Hepatocyte (in vitro differentiated cells): ENCODE measurements around the gene TFDP1. TPM values are rescaled to one million over a fixed set of nuclear protein-coding genes. Genes with fewer than 3 reads are reported as not detected.

ENCODE experiments used
- DNase-seq: peaks from one replicate; pipeline ENCODE4 v3.0.0-alpha.2; 2016; ENCODE audit warnings: low spot score
- H2AFZ ChIP-seq: fragments of 200-600 bp; sonication (generic); 2 replicates; pipeline ENCODE4 v1.6.0; 2016; ENCODE audit warnings: antibody characterized with exemption, mild to moderate bottlenecking
- H3K27ac ChIP-seq: fragments of 200-600 bp; sonication (generic); 2 replicates; pipeline ENCODE4 v1.5.1; 2016; ENCODE audit warnings: mild to moderate bottlenecking
- H3K27me3 ChIP-seq: fragments of 200-600 bp; sonication (generic); 2 replicates; pipeline ENCODE4 v1.6.1; 2016
- H3K36me3 ChIP-seq: fragments of 200-600 bp; sonication (generic); replicated peaks from 2 replicates; pipeline ENCODE4 v1.5.1; 2016; ENCODE audit warnings: low read depth; ENCODE audit not compliant: insufficient read depth
- H3K4me1 ChIP-seq: fragments of 200-600 bp; sonication (generic); 2 replicates; pipeline ENCODE4 v1.5.1; 2016; ENCODE audit warnings: mild to moderate bottlenecking, moderate library complexity; ENCODE audit not compliant: insufficient read depth
- H3K4me2 ChIP-seq: fragments of 200-600 bp; sonication (generic); 2 replicates; pipeline ENCODE4 v1.6.0; 2016
- H3K4me3 ChIP-seq: fragments of 200-600 bp; sonication (generic); 2 replicates; pipeline ENCODE4 v1.5.1; 2016; ENCODE audit warnings: mild to moderate bottlenecking
- H3K79me2 ChIP-seq: fragments of 200-600 bp; sonication (generic); 2 replicates; pipeline ENCODE4 v1.6.0; 2017; ENCODE audit warnings: mild to moderate bottlenecking
- H3K9me2 ChIP-seq: fragments of 200-600 bp; sonication (generic); replicated peaks from 2 replicates; pipeline ENCODE4 v1.6.0; 2017; ENCODE audit warnings: mild to moderate bottlenecking; ENCODE audit not compliant: insufficient read depth
- H3K9me3 ChIP-seq: fragments of 200-600 bp; sonication (generic); 2 replicates; pipeline ENCODE4 v1.5.1; 2016; ENCODE audit warnings: low read depth, mild to moderate bottlenecking
- H4K20me1 ChIP-seq: fragments of 200-600 bp; sonication (generic); 2 replicates; pipeline ENCODE4 v1.6.0; 2016; ENCODE audit warnings: mild to moderate bottlenecking; ENCODE audit not compliant: insufficient read depth, poor library complexity, severe bottlenecking
- EZH2 ChIP-seq: fragments of 200-600 bp; sonication (generic); IDR thresholded peaks from 2 replicates; pipeline ENCODE4 v1.6.1; 2016; ENCODE audit warnings: antibody characterized with exemption, mild to moderate bottlenecking, borderline replicate concordance
- EZH2phosphoT487 ChIP-seq: fragments of 200-600 bp; sonication (generic); IDR thresholded peaks from one replicate; pipeline ENCODE4 v1.6.1; 2018; ENCODE audit warnings: antibody characterized with exemption, mild to moderate bottlenecking, low read depth, moderate library complexity; ENCODE audit not compliant: unreplicated experiment, severe bottlenecking
- WGBS: methylation state at CpG from one replicate; pipeline ENCODE4 v1.1.6; 2016; ENCODE audit warnings: low lambda C conversion rate; ENCODE audit errors: missing lambda C conversion rate; 5-methylcytosine and 5-hydroxymethylcytosine counted together
- polyA plus RNA-seq: library from polyadenylated mRNA; unstranded; fragments of >200 nt; fragmentation: Nextera tagmentation; extraction: Ambion mirVana; gene quantifications from 2 replicates; pipeline ENCODE4 v1.2.1, GENCODE V29; 2016
- total RNA-seq: library from RNA; depleted of rRNA; stranded (reverse); fragments of >200 nt; gene quantifications from 2 replicates; pipeline ENCODE4 v1.2.3, GENCODE V29; 2014
- TF ChIP-seq, protein P1 (sequence below): fragments of 200-600 bp; sonication (generic); IDR thresholded peaks from 2 replicates; pipeline ENCODE4 v1.5.1; 2016; ENCODE audit warnings: antibody characterized with exemption, mild to moderate bottlenecking; ENCODE audit not compliant: poor library complexity

TFDP1 gene
- total and polyA plus RNA-seq, 2 experiments from 2014 or later = 54.0 to 62.9 TPM

DNA sequence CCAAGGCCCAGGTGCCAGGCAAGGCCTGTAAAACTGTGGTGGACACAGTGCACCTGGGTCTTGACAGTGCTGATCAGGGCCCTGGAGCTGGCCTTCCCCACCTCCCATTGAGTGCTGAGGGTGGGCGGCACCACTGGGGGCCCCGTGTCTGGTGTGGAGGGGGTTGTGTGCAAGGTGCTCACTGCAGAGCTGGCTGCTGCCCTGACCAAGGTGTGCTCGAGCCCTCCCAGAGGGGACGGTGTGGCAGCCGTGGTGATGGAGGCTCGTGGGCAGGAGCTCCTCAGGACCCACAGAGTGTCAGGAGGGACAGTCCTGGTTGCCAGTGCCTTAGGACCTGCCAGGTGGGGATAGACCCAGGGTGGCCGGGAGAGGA is 50.5 kb downstream of the TFDP1 start:
- Histone ChIP-seq H3K4me1 (no peaks in the 10 kb centered on the region), H3K27ac (no peak overlapping the region), H3K27me3 (no peaks in the 10 kb centered on the region), H3K9me3 (no peaks in the 10 kb centered on the region), H3K79me2 (no peaks in the 10 kb centered on the region), H3K9me2 (no peaks in the 10 kb centered on the region), H4K20me1 (no peaks in the 10 kb centered on the region), H3K4me2 (no peak overlapping the region), H3K36me3 (no peaks in the 10 kb centered on the region), H2AFZ (no peak overlapping the region), H3K4me3 (no peak overlapping the region)
- no peak for DNase-seq
- no peak for TF ChIP-seq EZH2phosphoT487
- TF ChIP-seq, protein P1, sequence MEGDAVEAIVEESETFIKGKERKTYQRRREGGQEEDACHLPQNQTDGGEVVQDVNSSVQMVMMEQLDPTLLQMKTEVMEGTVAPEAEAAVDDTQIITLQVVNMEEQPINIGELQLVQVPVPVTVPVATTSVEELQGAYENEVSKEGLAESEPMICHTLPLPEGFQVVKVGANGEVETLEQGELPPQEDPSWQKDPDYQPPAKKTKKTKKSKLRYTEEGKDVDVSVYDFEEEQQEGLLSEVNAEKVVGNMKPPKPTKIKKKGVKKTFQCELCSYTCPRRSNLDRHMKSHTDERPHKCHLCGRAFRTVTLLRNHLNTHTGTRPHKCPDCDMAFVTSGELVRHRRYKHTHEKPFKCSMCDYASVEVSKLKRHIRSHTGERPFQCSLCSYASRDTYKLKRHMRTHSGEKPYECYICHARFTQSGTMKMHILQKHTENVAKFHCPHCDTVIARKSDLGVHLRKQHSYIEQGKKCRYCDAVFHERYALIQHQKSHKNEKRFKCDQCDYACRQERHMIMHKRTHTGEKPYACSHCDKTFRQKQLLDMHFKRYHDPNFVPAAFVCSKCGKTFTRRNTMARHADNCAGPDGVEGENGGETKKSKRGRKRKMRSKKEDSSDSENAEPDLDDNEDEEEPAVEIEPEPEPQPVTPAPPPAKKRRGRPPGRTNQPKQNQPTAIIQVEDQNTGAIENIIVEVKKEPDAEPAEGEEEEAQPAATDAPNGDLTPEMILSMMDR = no peak
- WGBS = 92% methylated on average over 7 of the region's 7 CpGs

GRCh38 chr13:113635709-113636108 is 51.2 kb downstream of the TFDP1 start:
- Histone ChIP-seq H3K27ac (no peak overlapping the region), H3K4me1 (no peaks in the 10 kb centered on the region), H3K79me2 (no peaks in the 10 kb centered on the region), H4K20me1 (no peaks in the 10 kb centered on the region), H3K4me2 (no peak overlapping the region), H2AFZ (no peak overlapping the region), H3K9me2 (no peaks in the 10 kb centered on the region), H3K27me3 (no peaks in the 10 kb centered on the region), H3K4me3 (no peak overlapping the region), H3K9me3 (no peaks in the 10 kb centered on the region), H3K36me3 (no peaks in the 10 kb centered on the region)
- 98% methylated on average over 25 of the region's 25 CpGs for WGBS
- no peak for DNase-seq
- TF ChIP-seq EZH2 (no peak), EZH2phosphoT487 (no peak)
- TF ChIP-seq, protein P1 = no peak

DNA sequence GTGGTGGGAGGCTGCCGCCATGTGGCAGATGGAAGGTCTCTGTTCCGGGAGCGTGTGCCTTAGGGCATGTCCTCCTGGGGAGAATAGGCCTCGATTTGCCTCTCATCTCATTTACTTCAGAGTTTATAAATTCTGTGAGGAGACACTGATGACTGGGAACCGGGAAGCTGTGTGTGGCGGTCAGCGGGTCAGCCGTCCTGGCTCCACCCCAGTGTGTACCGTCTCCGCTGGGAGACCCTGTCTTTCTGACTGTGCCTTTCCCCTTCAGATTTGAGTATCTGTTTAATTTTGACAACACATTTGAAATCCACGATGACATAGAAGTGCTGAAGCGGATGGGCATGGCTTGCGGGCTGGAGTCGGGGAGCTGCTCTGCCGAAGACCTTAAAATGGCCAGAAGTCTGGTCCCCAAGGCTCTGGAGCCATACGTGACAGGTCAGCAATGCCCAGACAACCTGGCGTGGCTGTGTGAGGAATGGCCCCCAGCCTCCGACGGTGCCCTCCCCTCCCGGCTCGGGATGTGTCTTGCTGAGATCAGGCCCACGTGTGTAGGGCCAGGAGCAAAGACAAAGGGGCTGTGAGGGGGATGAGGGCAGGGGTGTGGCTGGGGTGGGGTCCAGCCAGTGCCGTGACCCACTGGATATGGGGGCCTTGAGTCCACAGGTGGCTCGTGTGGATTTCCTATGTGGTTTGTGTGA is 51.9 kb downstream of the TFDP1 start:
- Histone ChIP-seq H3K27me3 (no peaks in the 10 kb centered on the region), H3K9me2 (no peaks in the 10 kb centered on the region), H3K27ac (no peak overlapping the region), H3K36me3 (no peaks in the 10 kb centered on the region), H2AFZ (no peak overlapping the region), H3K4me2 (no peak overlapping the region), H3K4me3 (no peak overlapping the region), H3K9me3 (no peaks in the 10 kb centered on the region), H4K20me1 (no peaks in the 10 kb centered on the region), H3K79me2 (no peaks in the 10 kb centered on the region), H3K4me1 (no peaks in the 10 kb centered on the region)
- TF ChIP-seq, protein P1 = no peak
- TF ChIP-seq EZH2phosphoT487 = no peak
- no peak for TF ChIP-seq EZH2
- DNase-seq = no peak
- WGBS = 96% methylated on average over 24 of the region's 24 CpGs
